HG03060 (cell line): Measurements from ENCODE around the gene PALLD.
"Not testable (repeated sequence)": the region's sequence is repeated elsewhere in the genome, so short reads cannot be mapped to it uniquely, and the experiment has no call there.

Experiments
- ATAC-seq: cut with Tn5 transposase; IDR thresholded peaks from one replicate; pipeline ENCODE4 v1.9.1; 2021; ENCODE audit warnings: low read depth, moderate number of reproducible peaks; ENCODE audit not compliant: unreplicated experiment

PALLD gene

GRCh38 chr4:168952821-168953246 lies 456.0 kb downstream of the PALLD start:
- not testable (repeated sequence) for ATAC-seq

- no peak for ATAC-seq
These were observed 458.8 kb downstream of the PALLD start for GRCh38 chr4:168955674-168956073.

GRCh38 chr4:168960716-168961115 lies 463.9 kb downstream of the PALLD start:
- no peak for ATAC-seq

GRCh38 chr4:168972596-168972995 lies 475.7 kb downstream of the PALLD start:
- no peak for ATAC-seq
